ENCODE data around the gene TNFRSF19. TPM values are rescaled to one million over a fixed set of nuclear protein-coding genes. Genes with fewer than 3 reads are reported as not detected.
A peak's percentile ranks its signal among the peaks of the same experiment; 100 is the strongest.

TNFRSF19 gene
- total and polyA plus RNA-seq, 2 of the 13 experiments (the other 11 are each of a cell fraction or from before 2014, with no cell fraction given): 75.3 to 77.7 TPM

DNA sequence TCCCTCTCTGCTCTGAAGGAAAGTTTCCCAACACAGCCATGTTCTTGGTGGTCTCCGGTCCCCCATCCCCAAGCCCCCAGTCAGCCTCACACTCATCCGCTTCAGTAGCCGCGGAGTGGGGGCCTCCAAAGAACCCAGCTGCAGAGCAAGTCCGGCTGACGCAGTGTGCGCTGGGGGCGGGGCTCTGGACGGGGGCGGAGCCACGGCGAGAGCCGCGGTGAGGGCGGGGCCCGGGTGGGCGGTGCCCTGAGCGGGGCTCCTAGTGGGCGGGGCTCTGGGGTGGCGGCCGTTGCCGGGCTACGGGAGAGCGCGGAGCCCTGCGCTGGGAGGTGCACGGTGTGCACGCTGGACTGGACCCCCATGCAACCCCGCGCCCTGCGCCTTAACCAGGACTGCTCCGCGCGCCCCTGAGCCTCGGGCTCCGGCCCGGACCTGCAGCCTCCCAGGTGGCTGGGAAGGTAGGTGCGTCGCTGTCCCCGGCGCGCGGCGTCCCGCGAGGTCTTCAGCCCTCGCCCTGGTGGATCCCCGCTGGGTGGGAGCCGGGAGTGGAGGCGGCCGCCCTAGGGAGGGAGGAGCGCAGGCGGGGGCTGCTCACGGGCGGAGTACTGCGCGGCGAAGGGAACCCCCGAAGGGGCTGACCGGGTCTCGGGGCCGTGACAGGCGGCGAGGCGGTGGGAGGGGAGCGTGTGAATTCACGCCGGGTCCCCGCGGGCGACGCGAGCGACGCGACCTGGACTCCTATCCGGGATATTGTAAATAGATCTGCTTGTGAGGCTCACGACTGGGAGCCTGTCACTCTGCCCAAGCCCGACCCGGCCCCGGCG, 9.1 kb downstream of the TNFRSF19 start (continued):
- TF ChIP-seq NCOR1 (IDR thresholded peaks at IDR 0.05; ENCODE audit: borderline replicate concordance, low read length): no peak
- TF ChIP-seq FOXK1 (CRISPR knock-in tag; IDR thresholded peaks at IDR 0.05; ENCODE audit: borderline replicate concordance, low read depth): no peak
- TF ChIP-seq, protein P1, sequence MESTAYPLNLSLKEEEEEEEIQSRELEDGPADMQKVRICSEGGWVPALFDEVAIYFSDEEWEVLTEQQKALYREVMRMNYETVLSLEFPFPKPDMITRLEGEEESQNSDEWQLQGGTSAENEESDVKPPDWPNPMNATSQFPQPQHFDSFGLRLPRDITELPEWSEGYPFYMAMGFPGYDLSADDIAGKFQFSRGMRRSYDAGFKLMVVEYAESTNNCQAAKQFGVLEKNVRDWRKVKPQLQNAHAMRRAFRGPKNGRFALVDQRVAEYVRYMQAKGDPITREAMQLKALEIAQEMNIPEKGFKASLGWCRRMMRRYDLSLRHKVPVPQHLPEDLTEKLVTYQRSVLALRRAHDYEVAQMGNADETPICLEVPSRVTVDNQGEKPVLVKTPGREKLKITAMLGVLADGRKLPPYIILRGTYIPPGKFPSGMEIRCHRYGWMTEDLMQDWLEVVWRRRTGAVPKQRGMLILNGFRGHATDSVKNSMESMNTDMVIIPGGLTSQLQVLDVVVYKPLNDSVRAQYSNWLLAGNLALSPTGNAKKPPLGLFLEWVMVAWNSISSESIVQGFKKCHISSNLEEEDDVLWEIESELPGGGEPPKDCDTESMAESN (CRISPR knock-in tag; conservative IDR thresholded peaks at IDR 0.05): 0 out of 2 replicates have a peak, but pooled peaks have one; percentile 43
- TF ChIP-seq TEAD2 (CRISPR knock-in tag; IDR thresholded peaks at IDR 0.05): no peak
- no peak for TF ChIP-seq TRIM24 (CRISPR knock-in tag; IDR thresholded peaks at IDR 0.05)
- TF ChIP-seq ZNF383 (CRISPR knock-in tag; IDR thresholded peaks at IDR 0.05; ENCODE audit: borderline replicate concordance): 0 out of 2 replicates have a peak, but pooled peaks have one; percentile 32
- TF ChIP-seq, protein P2, sequence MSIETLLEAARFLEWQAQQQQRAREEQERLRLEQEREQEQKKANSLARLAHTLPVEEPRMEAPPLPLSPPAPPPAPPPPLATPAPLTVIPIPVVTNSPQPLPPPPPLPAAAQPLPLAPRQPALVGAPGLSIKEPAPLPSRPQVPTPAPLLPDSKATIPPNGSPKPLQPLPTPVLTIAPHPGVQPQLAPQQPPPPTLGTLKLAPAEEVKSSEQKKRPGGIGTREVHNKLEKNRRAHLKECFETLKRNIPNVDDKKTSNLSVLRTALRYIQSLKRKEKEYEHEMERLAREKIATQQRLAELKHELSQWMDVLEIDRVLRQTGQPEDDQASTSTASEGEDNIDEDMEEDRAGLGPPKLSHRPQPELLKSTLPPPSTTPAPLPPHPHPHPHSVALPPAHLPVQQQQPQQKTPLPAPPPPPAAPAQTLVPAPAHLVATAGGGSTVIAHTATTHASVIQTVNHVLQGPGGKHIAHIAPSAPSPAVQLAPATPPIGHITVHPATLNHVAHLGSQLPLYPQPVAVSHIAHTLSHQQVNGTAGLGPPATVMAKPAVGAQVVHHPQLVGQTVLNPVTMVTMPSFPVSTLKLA (IDR thresholded peaks at IDR 0.05): peak; percentile 20; the same call in 1 of the 2 replicates
- TF ChIP-seq ZNF660 (CRISPR knock-in tag; IDR thresholded peaks at IDR 0.05; ENCODE audit: borderline replicate concordance, low read depth): no peak
- TF ChIP-seq, protein P3, sequence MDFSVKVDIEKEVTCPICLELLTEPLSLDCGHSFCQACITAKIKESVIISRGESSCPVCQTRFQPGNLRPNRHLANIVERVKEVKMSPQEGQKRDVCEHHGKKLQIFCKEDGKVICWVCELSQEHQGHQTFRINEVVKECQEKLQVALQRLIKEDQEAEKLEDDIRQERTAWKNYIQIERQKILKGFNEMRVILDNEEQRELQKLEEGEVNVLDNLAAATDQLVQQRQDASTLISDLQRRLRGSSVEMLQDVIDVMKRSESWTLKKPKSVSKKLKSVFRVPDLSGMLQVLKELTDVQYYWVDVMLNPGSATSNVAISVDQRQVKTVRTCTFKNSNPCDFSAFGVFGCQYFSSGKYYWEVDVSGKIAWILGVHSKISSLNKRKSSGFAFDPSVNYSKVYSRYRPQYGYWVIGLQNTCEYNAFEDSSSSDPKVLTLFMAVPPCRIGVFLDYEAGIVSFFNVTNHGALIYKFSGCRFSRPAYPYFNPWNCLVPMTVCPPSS (IDR thresholded peaks at IDR 0.05): no peak
- TF ChIP-seq KDM5B (CRISPR knock-in tag; IDR thresholded peaks at IDR 0.05; ENCODE audit: borderline replicate concordance): no peak
- no peak for TF ChIP-seq BHLHE40 (IDR thresholded peaks at IDR 0.05; ENCODE audit: low read length)
- TF ChIP-seq FOXO1 (CRISPR knock-in tag; IDR thresholded peaks at IDR 0.05): no peak
- no peak for TF ChIP-seq HDAC6 (IDR thresholded peaks at IDR 0.05; ENCODE audit: low read depth, low read length)
- TF ChIP-seq, protein P4, sequence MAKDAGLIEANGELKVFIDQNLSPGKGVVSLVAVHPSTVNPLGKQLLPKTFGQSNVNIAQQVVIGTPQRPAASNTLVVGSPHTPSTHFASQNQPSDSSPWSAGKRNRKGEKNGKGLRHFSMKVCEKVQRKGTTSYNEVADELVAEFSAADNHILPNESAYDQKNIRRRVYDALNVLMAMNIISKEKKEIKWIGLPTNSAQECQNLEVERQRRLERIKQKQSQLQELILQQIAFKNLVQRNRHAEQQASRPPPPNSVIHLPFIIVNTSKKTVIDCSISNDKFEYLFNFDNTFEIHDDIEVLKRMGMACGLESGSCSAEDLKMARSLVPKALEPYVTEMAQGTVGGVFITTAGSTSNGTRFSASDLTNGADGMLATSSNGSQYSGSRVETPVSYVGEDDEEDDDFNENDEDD (CRISPR knock-in tag; IDR thresholded peaks at IDR 0.05; ENCODE audit: borderline replicate concordance): no peak
- TF ChIP-seq POLR2AphosphoS2 (IDR thresholded peaks at IDR 0.05; ENCODE audit: low read depth, low read length): no peak
- no peak for TF ChIP-seq ATF1 (CRISPR knock-in tag; IDR thresholded peaks at IDR 0.05)
- TF ChIP-seq, protein P5, sequence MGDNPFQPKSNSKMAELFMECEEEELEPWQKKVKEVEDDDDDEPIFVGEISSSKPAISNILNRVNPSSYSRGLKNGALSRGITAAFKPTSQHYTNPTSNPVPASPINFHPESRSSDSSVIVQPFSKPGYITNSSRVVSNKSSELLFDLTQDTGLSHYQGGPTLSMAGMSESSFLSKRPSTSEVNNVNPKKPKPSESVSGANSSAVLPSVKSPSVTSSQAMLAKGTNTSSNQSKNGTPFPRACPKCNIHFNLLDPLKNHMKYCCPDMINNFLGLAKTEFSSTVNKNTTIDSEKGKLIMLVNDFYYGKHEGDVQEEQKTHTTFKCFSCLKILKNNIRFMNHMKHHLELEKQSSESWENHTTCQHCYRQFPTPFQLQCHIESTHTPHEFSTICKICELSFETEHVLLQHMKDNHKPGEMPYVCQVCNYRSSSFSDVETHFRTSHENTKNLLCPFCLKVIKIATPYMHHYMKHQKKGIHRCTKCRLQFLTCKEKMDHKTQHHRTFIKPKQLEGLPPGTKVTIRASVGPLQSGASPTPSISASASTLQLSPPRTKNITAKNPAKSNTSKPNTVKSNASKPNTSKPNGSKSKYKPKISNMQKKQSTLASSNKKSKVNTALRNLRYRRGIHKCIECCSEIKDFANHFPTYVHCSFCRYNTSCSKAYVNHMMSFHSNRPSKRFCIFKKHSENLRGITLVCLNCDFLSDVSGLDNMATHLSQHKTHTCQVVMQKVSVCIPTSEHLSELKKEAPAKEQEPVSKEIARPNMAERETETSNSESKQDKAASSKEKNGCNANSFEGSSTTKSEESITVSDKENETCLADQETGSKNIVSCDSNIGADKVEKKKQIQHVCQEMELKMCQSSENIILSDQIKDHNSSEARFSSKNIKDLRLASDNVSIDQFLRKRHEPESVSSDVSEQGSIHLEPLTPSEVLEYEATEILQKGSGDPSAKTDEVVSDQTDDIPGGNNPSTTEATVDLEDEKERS (CRISPR knock-in tag; IDR thresholded peaks at IDR 0.05): no peak; the same call in 1 of the 2 replicates
- peak; percentile 35; the same call in 1 of the 2 replicates for TF ChIP-seq ZNF616 (CRISPR knock-in tag; IDR thresholded peaks at IDR 0.05; ENCODE audit: low read depth)
- peak; percentile 73; the same call in 1 of the 2 replicates for TF ChIP-seq SRY (CRISPR knock-in tag; IDR thresholded peaks at IDR 0.05)
- no peak for TF ChIP-seq FOXK2 (IDR thresholded peaks at IDR 0.05)
- TF ChIP-seq U2AF2 (IDR thresholded peaks at IDR 0.05; ENCODE audit: low read depth, low read length): no peak
